Gastroesophageal sphincter (tissue), 4 donors: ENCODE measurements around the gene NKAIN1. TPM values are rescaled to one million over a fixed set of nuclear protein-coding genes. Genes with fewer than 3 reads are reported as not detected.

Source experiments
- ATAC-seq: fragments of 150-250 bp; one replicate; pipeline ENCODE4 v1.9.1; 2016; ENCODE audit warnings: mild to moderate bottlenecking, moderate library complexity
- H3K27ac ChIP-seq, 4 donors: fragments of 200-600 bp; sonication (generic) in 3 of 4; 1 replicate in 3 of 4; 2 replicates in 1 of 4; pipeline ENCODE4 v1.5.1; 2016 to 2019
- H3K27me3 ChIP-seq: fragments of 200-600 bp; sonication (generic); one replicate; pipeline ENCODE4 v1.5.1; 2019
- H3K36me3 ChIP-seq, 2 donors: fragments of 200-600 bp; sonication (generic); one replicate each; pipeline ENCODE4 v1.5.1; 2019; ENCODE audit warnings: control low read depth in 1 of 2
- H3K4me1 ChIP-seq, 3 donors: fragments of 200-600 bp; sonication (generic); 1 replicate in 2 of 3; 2 replicates in 1 of 3; pipeline ENCODE4 v1.5.1; 2016 to 2019; ENCODE audit warnings: control low read depth in 2 of 3
- H3K4me3 ChIP-seq, 2 donors: fragments of 200-600 bp; sonication (generic); one replicate each; pipeline ENCODE4 v1.5.1; 2019; ENCODE audit warnings: mild to moderate bottlenecking in 1 of 2, moderate library complexity in 1 of 2
- H3K9me3 ChIP-seq, 3 donors: fragments of 200-600 bp; sonication (generic); one replicate each; pipeline ENCODE4 v1.5.1; 2017 to 2019; ENCODE audit warnings: control low read depth in 2 of 3
- EP300 ChIP-seq: sonication (generic); formaldehyde crosslinking; IDR thresholded peaks from one replicate; pipeline ENCODE4 v1.6.1; 2017; ENCODE audit warnings: antibody characterized with exemption, mild to moderate bottlenecking
- POLR2A ChIP-seq, 2 donors: fragments of 450-650 bp; IDR thresholded peaks; one replicate each; pipeline ENCODE4 v1.6.1; 2017; ENCODE audit warnings: antibody characterized with exemption in 2 of 2, mild to moderate bottlenecking in 2 of 2, moderate library complexity in 1 of 2
- POLR2AphosphoS5 ChIP-seq: sonication (generic); formaldehyde crosslinking; IDR thresholded peaks from one replicate; pipeline ENCODE4 v1.6.1; 2017; ENCODE audit warnings: antibody characterized with exemption
- WGBS, 2 donors: methylation state at CpG; one replicate each; pipeline ENCODE4 v1.1.5; 2018; ENCODE audit warnings: low coverage in 1 of 2; 5-methylcytosine and 5-hydroxymethylcytosine counted together
- total RNA-seq, 4 donors: library from RNA; depleted of rRNA; stranded (reverse); fragments of >200 nt; gene quantifications; one replicate each; pipeline ENCODE4 v1.1.0, GENCODE V29; 2016
- TF ChIP-seq, protein P1 (sequence below), 4 experiments: fragments of 200-600 bp in 2 of 4; fragments of 450-650 bp in 2 of 4; sonication (generic) in 1 of 4; IDR thresholded peaks; one replicate each; pipeline ENCODE4 v1.5.1; 2017 to 2019; ENCODE audit warnings: antibody characterized with exemption in 4 of 4, mild to moderate bottlenecking in 2 of 4, moderate library complexity in 2 of 4

The NKAIN1 gene
- total RNA-seq, 4 donors from 2014 or later = not detected

DNA sequence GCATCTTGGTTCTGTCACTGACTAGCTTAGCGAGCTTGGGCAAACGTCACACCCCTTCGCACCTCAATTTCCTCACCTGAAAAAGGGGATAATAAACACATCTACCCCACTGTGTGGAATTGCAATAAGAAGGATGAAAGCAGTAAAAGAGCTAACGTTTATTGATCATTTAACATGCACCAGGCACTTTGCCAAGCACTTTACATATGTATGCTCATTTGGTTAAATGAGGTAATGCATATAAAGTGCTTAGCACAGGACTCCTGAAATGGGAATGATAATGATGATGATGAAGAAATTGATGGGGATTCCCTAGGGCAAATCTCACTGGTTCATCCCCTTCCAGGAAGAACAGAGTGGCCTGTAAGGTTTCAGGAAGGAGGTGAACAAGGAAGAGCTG, 4.8 kb downstream of the NKAIN1 start:
- Histone ChIP-seq H3K27me3 (peaks cover 63% of the 10 kb centered on the region), H3K4me1 (peaks cover 0 to 13% (median 4%) of the 10 kb centered on the region in 3 donors), H3K9me3 (no peaks in the 10 kb centered on the region), H3K27ac (no peak overlapping the region), H3K36me3 (no peaks in the 10 kb centered on the region), H3K4me3 (no peak overlapping the region)
- ATAC-seq = no peak
- 52 to 72% methylated on average over 4 of the region's 4 CpGs for whole genome bisulfite sequencing, 2 donors
- TF ChIP-seq EP300 (no peak), POLR2AphosphoS5 (no peak), POLR2A (IDR thresholded peaks at IDR 0.05) (no peak)
- TF ChIP-seq, protein P1, sequence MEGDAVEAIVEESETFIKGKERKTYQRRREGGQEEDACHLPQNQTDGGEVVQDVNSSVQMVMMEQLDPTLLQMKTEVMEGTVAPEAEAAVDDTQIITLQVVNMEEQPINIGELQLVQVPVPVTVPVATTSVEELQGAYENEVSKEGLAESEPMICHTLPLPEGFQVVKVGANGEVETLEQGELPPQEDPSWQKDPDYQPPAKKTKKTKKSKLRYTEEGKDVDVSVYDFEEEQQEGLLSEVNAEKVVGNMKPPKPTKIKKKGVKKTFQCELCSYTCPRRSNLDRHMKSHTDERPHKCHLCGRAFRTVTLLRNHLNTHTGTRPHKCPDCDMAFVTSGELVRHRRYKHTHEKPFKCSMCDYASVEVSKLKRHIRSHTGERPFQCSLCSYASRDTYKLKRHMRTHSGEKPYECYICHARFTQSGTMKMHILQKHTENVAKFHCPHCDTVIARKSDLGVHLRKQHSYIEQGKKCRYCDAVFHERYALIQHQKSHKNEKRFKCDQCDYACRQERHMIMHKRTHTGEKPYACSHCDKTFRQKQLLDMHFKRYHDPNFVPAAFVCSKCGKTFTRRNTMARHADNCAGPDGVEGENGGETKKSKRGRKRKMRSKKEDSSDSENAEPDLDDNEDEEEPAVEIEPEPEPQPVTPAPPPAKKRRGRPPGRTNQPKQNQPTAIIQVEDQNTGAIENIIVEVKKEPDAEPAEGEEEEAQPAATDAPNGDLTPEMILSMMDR (IDR thresholded peaks at IDR 0.05) = no peak

DNA sequence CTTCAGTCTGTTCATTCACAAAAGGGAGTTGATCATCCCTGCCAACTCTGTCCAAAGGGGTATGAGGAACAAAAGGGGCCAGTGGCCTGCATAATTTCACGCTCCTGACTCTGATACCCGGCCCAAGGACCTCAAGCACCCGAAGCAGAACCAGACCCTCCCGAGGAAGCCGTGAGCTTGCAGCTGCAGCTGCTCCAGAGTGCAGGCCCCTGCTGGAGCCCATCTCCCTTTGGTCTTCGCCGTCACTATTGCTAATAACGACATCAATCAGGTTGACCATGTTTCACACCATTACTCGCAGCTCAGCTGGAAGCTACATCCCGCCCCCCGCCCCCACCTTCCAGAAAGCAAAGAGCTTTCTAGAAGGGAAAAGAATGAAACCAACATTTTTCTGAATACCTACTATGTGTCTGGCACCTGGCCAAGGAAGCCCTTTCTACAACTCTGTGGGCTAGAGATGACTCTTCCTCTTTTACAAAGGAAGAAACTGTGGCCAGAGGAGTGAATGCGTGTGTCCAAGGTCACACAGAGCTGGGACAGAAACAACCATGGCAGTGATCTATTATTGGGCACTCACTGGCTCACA, 5.5 kb downstream of the NKAIN1 start:
- Histone ChIP-seq H3K36me3 (no peaks in the 10 kb centered on the region), H3K27me3 (peaks cover 57% of the 10 kb centered on the region), H3K4me1 (peaks cover 0 to 6% (median 3%) of the 10 kb centered on the region in 3 donors), H3K9me3 (no peaks in the 10 kb centered on the region), H3K27ac (no peak overlapping the region), H3K4me3 (no peak overlapping the region)
- 25 to 72% methylated on average over 2 to 6 of the region's 12 CpGs for WGBS, 2 donors
- TF ChIP-seq POLR2A (IDR thresholded peaks at IDR 0.05) (no peak), POLR2AphosphoS5 (no peak), EP300 (no peak)
- TF ChIP-seq, protein P1 (IDR thresholded peaks at IDR 0.05) = no peak
- no peak for ATAC-seq

DNA sequence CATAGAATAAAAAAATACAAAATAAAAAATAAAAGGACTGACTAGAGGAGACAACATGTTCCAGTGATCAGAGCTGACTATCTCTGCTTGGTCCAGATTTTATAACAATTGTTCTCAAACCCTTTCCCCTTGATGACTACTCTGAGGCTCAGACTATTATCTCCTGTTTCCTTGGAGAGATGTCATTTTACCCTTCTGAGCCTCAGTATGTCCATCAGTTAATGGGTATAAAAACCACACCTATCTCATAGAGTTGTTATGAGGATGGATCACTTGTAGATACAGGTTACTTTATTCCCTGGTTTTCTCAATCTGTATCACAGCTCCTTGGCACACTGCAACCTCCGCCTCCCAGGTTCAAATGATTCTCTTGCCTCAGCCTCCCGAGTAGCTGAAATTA, 7.0 kb downstream of the NKAIN1 start:
- no peak overlapping the region for H3K4me3 ChIP-seq
- H3K27ac ChIP-seq = no peak overlapping the region
- 80 to 100% methylated on average over 1 to 2 of the region's 2 CpGs for WGBS, 2 donors
- H3K36me3 ChIP-seq = no peaks in the 10 kb centered on the region
- ATAC-seq = no peak
- TF ChIP-seq, protein P1 (IDR thresholded peaks at IDR 0.05) = no peak
- no peak for TF ChIP-seq POLR2A (IDR thresholded peaks at IDR 0.05)
- no peak for TF ChIP-seq POLR2AphosphoS5
- TF ChIP-seq EP300 = no peak
- H3K9me3 ChIP-seq = no peaks in the 10 kb centered on the region
- H3K4me1 ChIP-seq = no peaks in the 10 kb centered on the region
- H3K27me3 ChIP-seq = peaks cover 42% of the 10 kb centered on the region

DNA sequence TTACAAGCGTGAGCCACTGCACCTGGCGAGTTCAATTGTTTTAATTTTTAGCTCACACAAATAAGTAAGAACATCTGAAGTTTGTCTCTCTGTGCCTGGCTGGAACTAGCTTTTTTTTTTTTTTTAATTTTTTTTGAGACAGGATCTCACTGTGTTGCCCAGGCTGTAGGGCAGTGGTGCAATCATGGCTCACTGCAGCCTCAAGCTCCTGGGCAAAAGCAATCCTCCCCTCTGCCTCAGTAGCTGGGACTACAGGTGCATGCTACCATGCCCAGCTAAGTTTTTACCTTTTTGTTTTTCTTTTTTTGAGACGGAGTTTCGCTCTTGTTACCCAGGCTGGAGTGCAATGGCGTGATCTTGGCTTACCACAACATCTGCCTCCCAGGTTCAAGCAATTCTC, 7.9 kb downstream of the NKAIN1 start:
- Histone ChIP-seq H3K9me3 (no peaks in the 10 kb centered on the region), H3K4me3 (no peak overlapping the region), H3K4me1 (no peaks in the 10 kb centered on the region), H3K27ac (no peak overlapping the region), H3K36me3 (no peaks in the 10 kb centered on the region), H3K27me3 (peaks cover 33% of the 10 kb centered on the region)
- TF ChIP-seq POLR2AphosphoS5 (no peak), EP300 (no peak), POLR2A (IDR thresholded peaks at IDR 0.05) (no peak)
- TF ChIP-seq, protein P1 (IDR thresholded peaks at IDR 0.05) = no peak
- ATAC-seq = no peak
- WGBS, 2 donors = 89 to 100% methylated on average over 1 to 2 of the region's 5 CpGs

DNA sequence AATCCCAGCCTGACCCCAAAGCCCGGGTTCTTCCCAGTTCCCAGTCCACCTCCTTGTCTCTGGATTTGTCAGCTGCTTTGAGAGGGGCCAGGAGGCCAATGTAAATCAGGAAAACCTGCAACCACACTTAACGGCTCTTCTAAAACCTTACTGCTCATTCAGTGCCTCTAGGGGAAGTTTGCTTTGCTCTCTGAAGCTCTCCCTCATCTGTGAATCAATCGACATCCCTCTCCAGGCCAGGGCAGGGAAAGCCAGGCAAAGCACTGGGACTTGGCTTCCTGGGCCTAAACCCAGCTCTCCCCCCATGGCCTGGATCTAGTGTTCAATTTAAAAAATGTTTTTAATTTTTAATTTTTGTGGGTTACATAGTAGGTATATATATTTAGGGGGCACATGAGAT, 9.3 kb downstream of the NKAIN1 start:
- H3K4me1 ChIP-seq = no peaks in the 10 kb centered on the region
- WGBS, 2 donors = 20 to 40% methylated on average over 1 of the region's 3 CpGs
- no peaks in the 10 kb centered on the region for H3K9me3 ChIP-seq

More for the DNA sequence above, 9.3 kb downstream of the NKAIN1 start:
- Histone ChIP-seq H3K27me3 (peaks cover 22% of the 10 kb centered on the region), H3K27ac (no peak overlapping the region), H3K36me3 (no peaks in the 10 kb centered on the region), H3K4me3 (no peak overlapping the region)
- TF ChIP-seq POLR2AphosphoS5 = no peak
- TF ChIP-seq POLR2A (IDR thresholded peaks at IDR 0.05) = no peak
- TF ChIP-seq, protein P1 (IDR thresholded peaks at IDR 0.05) = no peak
- no peak for TF ChIP-seq EP300
- ATAC-seq = no peak
